HG03354 (cell line): Measurements from ENCODE around the gene EFL1.

Experiments used
- ATAC-seq: cut with Tn5 transposase; IDR thresholded peaks from one replicate; pipeline ENCODE4 v1.9.1; 2021; ENCODE audit warnings: mild to moderate bottlenecking; ENCODE audit not compliant: unreplicated experiment, poor library complexity, severe bottlenecking

EFL1 gene

DNA sequence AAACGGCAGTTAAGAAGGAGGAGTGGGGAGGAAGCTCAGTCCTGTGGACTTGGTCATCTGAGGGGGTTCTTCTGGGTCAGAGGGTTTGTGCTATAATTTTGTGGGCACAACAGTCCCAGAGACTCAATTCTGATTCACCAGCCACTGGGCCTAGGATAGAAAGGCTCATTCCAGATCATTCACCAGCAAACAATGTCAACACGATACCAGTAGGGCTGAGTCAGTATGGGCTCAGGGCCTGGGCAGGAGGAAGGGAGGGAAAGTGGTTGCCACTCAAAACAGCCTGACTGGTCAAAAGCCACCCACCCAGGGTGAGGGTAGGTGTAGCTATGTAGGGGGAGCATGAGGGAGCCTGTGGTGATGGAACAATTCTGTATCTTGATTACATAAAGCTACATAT is 129.8 kb downstream of the EFL1 start:
- no peak for ATAC-seq

DNA sequence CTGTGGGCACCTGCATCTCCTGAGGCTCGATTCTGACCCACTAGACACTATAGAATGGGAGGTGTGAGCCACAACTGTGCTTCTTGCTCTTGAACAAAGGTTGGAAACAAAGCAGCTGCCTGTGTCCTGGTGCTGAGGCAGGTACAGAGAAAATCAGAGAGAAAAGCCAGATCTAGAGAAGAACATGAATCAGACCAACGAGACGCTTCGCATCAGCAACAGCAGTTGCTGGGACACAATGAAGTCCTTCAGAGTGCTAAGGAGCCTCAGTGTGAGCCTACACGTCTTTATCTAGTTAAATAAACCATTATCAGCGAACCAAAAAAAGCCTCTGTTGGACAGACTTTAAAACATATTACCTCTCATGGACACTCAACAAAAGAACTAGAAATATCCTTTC is 130.4 kb downstream of the EFL1 start:
- no peak for ATAC-seq

DNA sequence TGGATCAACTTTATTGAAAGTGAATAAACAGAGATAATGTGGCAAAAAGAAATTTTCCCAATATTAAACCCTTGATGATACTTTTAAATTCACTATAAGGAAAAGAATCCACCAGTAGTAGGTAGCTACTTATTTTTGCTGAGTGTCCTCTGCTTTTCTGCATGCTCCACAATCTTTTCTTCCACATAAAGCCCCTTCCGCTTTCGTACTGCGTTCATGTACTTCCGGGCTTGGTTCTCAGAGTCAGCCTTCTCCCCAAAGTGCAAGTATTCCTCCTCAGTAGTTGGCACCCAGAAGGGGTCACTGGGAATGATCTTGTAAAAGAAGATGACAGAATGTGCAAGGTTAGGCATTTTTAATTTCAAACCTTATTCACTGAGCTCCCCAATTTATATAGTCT is 132.3 kb downstream of the EFL1 start:
- ATAC-seq: no peak

DNA sequence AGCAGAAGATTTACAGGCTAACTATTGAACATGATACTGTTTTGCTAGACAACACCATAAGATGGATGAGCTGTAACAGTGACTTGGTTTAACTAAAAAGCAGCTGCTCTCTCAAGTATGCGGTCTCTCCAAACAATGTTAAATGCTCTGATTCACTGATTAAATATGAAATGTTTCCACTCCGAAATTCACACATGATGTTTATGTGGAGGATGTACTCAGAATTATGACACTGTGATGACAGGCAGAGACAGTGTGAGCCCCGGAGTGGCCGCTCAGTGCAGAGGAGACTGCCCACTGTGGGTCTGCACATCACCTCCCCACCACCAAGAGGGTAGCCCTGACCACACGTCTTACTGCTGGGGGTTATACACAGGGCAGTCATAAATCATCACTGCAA is 132.8 kb downstream of the EFL1 start:
- ATAC-seq: no peak

DNA sequence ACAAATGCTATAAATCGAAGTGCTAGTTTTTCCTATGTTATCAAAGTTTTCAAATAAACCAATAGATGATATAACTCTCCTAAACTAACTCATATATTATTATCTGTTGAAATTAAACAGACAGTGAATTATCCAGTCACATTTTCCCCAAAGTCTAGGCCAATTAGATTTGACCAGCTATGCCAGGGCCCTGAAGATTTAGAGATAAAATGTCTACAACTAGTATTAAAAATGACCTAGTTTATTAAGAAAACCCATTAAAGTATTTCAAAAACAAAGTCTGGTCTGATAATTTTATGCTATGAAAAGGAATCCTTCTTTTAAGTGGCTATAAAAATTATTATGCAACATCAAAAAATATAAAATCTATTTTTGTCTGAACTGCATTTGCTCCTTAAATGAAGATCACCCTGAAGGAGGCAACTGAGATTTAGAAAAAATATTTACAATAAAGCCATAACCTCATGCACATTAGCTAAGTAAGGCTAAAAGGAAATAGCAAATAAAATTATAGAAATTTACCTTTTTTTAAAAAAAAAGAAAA is 133.3 kb downstream of the EFL1 start:
- ATAC-seq: no peak

DNA sequence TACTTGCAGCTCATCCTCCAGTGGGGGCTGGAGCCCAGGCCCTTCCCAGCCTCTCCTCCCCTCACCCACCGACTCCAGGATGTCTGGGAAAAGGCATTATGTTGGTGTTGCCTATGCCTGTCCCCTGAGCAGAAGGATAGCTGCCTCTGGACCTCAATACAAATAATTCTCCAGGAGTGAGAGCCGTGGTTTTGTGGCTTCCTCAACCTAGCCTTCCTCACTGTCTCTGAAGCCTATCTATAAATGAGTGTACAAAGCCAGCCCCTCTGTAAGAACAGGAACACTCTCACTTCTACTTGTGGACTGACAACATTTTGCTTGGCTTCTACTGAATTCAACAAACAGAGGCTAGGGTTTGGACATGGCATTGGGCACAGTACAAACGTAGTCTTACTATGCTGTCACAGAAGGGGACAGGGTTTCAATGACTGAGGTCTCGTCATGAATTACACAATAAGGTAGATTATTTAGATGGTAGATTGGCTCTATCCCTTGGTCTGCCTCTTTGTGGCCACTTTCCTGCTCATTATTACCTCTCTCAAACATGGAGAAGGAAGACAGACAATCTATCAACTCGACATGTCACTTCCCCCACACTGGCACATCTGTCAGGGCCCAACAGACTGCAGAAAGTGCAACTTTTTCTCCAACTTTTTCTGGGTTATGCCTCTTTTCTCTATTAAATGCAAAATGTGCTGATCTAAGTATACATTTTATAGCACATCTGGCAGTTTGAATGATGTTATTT is 134.0 kb downstream of the EFL1 start:
- ATAC-seq: peak; percentile 74

DNA sequence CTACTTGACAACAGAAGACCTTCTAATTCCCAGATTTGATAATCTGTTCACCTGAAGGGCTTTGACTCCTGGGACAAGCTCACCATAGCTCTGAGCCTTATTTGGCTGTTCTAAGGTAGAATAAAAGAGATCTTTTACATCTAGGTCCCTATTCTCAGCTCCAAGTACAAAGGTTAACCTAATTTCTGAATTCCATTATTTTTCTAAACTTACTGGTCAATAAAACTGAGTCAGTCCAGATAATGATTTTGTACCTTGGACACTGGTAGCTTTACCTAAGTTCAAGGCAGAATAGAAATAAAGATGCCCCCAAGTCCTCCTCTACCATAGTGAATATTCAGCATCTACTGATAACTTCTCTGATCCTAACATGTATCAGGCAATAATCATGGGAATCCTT is 135.0 kb downstream of the EFL1 start:
- no peak for ATAC-seq

DNA sequence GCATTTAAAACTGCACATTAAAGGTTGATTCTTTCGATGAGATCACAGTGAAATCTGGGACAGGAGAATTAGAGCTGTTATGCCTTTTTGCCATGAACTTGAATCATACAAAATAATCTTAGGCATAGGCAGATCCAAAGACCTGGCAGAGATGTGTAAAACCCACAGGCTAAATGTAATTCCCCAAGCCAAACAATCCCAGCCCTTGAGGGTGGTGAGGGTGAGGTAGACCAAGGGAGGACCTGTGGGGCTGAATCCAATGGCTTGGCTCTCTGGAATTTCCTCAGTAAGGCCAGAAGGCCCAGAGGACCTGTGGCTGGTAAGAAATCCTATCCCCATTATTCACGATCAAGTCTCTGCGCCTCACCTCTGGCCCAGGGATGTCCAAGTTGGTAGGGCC is 136.2 kb downstream of the EFL1 start:
- no peak for ATAC-seq

DNA sequence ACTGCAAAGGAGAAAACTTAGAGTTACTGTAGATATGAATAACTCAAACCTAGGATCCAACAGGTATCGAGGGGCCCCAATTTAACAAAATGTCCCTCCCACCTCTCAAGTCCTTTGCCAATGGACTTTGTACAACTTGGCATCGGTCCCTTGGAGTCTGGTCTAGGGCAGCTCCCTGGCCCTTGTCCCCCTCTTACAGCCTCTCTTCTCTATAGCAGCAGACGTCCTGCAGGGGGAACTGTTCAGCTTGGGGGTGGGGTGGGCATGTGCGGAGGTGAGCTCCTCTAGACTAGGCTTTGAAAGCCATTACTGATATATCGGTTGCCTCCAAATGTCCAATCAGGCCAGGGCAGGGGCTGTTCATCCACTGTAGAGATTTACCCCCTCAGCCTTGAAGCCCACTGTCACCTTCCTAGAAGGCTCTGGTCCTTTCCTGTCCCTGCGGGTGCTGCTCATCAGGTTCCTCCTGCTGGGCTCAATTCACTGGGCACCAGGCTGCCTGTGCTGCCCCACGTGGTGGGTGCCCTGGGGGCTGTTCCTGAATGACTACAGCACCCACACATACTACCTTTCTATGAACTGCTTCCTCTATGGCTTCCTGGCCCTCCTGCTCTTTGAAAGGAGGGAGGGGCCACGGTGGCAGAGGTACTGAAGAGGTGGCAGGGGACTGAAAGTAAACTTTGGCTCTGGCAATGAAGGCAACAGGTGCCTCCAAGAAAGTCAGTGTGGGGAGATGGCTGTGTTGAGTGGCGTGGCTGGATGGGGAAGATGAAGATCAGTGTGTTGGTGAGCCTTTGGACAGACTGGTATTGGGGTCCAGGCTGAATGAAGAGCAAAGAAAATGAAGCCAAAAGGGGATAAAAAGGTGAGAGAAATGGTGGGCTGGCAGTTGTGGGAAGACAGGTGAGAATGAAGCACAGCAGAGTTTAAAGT is 137.9 kb downstream of the EFL1 start:
- ATAC-seq: no peak

DNA sequence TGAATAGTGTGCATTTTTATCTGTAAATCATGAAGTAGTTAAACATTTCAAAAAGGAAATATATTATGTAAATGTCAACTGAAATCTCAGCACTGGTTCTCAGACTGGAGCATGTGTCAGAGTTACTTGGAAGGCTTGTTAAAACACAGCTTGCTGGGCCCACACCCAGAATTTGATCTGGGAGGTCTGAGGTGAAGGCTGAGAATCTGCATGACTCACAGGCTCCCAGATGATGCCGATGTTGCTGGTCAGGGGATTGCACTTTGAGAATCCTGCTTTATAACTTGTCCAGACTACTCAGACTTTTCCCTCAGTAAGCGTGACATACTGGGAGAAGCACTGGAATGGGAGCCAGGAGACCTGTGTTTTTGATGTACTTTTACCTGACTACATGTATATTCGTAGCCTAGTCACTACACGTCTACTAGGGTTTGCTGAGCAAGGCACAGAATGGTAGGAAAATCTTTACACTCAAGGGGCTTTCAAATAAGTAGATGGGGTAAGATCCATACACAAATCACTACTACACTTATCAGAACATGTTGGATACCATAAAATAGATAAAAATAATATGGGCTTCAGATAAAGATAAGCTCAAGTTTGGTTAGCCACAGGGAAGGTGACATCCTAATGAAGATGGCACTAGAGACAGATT is 139.7 kb downstream of the EFL1 start:
- no peak for ATAC-seq

DNA sequence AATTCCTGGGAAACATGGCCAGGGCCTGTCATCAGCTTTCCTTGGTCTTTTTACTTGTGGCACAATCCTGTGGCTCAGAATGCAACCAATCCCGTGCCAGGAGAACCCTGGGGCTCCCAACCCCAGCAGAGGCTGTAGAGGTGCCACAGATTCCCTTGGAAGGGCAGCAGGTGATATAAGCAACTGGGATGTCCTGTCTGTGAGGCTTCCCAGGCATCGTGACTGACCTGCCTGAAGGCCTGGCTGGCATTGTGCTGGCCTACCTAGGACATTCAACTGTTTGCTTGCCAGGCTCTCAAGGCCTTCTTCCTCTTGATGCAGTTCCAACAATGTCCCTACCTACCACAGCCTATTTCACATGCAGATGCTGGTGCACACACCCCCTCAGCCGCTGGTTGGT is 144.5 kb downstream of the EFL1 start:
- ATAC-seq: no peak

DNA sequence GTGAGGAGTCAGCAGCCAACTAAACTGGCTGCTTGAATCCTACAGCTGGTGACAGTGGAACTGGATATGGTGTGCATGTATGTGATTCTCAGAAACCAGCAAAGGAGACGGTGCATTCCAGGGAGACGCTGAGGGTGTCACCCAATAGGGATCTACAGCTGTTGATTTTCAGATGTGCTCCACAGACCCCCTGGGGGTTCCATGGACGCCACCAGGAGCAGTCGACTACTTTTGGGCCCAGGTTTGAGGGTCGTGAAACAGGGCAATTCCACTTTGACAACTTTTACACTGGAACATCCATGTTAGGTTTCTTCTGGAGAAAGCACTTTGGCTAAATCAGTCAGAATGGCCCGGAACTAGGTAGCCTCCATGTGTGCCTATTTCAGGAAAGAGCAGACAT is 145.2 kb downstream of the EFL1 start:
- ATAC-seq: no peak

DNA sequence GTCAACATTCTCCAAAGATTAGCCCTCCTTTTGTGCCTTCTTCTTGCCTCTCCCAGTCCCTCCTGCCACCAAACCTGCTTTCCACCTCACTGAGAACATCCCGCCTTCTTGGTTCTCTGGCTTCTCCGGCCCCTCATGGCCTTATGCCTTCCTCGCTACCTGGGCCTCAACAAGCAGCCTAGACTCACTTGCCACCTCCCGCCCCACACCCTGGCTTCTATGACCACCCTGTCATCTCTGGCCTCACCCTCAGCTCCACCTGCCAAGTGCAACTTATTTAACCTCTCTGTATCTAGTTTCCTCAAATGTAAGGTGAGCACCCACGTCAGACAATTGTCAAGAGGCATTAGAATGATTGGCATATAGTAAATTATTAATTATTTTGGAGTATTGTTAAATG is 147.9 kb downstream of the EFL1 start:
- ATAC-seq: no peak

DNA sequence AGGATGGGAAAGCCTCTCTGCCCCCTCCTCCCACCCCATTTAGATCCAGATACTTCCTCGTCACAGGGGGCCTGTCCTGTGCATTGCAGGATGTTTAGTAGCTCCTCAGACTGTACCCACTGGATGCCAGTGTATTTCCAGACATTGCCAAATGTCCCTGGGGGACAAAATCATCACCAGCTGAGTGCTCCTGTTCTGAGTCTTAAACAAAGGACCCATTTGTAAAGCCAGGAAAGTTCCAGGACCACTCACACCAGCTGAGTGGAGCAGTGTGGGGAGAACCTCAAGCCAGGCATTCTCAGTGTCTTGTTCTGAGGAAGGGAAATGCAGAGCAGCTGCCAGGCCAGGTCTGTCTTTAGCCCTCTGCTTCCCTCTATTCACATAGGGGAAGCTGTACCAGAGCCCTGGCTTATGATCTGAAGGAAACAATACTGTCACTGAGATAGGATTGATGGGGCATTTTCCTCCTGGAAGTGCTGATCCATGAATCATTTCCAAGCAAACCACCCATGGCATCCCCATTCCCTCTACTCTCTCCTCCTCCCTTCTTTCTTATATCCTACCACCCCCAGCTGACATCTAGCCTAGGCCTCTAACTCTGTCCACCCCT is 149.3 kb downstream of the EFL1 start:
- ATAC-seq: no peak

DNA sequence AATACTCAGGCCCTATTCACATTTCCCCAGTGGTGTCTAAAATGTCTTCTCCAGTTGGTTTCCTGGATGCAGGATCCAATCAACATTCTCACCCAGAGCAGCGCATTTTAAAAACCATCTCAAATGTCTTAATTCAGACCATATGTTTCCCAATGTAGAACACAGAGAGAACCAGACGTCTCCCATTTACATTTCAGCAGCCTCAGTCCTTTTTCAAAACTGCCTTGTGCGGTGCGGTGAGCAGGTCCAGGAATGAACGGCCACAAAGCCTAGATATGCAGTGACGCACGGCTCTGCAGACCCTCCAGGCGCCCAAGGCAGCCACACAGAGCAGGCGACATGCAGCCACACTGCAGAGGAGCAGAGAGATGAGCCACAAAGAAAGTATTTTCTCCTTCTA is 150.6 kb downstream of the EFL1 start:
- ATAC-seq: no peak

DNA sequence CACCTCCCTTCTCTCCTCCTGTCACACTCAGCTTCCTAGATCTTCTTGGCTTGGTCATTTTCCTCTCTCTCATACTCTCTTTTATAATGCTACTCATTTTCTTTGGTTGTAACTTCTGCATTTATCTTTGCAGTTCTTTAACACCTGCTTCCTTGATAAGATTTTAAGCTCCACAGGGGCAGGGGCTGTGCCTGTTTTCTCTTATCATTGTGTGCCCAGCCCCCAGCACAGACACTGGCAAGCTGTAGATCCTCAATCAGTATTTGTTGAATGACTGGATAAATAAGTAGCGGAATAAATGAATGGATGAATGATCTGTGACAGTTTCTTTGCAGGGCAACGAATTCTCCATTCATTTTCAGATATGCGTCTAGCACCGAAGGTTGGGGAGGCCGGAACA is 152.4 kb downstream of the EFL1 start:
- ATAC-seq: no peak

DNA sequence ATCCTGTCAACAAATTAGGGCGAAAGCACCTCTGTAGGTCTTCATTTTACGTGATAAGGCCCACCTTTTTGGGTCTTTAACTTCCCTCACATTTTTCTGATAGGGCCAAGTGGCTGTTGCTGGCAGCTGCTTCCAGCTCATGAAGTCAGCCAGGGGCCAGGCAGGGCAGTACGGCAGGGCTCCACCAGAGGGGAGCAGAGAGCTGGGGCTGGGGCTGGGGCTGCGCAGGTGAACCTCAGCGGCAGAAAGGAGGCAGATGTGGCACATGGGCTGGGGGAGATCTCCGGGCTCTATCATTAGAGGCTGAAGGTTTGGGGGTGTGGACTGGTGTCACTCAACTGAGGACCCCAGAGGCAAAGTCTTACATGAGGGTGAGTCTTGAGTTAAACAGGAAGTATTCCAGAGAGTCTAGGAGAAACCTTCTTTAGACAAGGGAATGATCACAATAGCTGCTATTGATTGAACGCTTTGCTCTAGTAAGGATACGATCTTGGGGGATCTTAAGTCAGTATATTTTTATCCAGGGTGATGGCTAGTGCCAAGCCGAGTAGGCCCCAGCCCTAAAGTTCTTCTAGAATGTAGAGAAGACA is 153.9 kb downstream of the EFL1 start:
- peak; percentile 94 for ATAC-seq

DNA sequence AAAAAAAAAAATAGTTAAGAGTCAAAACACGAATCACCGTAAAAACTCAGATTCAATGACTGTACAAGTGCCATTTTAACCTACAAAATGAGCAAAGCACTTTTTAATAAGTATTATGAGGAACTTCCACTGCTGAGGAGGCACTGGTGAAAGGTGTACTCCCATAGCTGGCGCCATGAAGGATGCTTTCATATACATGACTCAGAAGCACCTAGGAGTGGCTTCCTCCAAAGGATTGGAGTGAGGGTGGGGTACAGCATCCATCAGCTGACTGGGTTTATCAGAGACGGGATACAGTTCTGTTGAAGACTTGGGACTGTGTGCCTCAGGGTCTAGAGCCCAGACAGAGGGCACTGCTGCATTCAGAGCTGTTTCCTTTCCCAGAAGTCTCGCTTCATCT is 155.9 kb downstream of the EFL1 start:
- no peak for ATAC-seq

DNA sequence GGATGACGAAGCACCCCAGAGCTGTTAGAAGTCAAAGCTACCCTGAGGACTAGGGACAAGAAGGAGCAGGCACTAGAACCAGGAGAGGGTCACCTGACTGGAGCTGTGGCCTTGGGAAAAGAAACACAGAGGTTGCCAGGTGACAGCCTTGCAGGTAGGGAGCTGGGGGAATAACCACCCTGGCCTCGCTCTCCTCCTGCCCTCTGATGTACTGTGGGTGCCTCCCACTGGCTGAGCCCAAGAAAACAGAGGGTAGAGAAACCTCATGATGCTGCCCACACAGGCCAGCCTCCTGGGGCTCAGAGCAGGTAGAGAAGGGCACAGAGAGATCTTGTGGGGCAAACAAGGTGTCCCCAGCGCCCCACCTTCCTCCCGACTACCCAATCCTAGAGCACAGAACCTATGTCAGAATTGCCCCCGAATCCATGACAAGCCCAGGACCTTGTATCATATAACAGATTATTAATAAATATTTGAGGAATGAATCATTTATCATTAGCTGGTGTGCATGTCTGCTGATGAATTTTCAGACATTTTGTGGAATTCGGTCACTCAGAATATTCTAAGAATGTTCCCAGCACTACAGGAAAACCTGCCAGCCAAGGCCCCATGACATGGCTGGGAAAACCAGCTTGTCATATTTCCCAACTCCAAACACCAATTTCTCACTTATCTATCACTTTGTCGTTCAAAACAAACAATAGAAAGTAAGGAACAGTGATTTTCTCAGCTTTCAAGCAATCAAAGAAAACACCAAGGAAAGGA is 156.9 kb downstream of the EFL1 start:
- no peak for ATAC-seq
